ENCODE data around the gene PDZD4. TPM values are rescaled to one million over a fixed set of nuclear protein-coding genes. Genes with fewer than 3 reads are reported as not detected.

Gene PDZD4
- total and polyA plus RNA-seq, 10 of the 15 experiments (the other 5 are each of a cell fraction or from before 2014, with no cell fraction given): 0.01 to 0.15 (median 0.04) TPM; not detected in 6

DNA sequence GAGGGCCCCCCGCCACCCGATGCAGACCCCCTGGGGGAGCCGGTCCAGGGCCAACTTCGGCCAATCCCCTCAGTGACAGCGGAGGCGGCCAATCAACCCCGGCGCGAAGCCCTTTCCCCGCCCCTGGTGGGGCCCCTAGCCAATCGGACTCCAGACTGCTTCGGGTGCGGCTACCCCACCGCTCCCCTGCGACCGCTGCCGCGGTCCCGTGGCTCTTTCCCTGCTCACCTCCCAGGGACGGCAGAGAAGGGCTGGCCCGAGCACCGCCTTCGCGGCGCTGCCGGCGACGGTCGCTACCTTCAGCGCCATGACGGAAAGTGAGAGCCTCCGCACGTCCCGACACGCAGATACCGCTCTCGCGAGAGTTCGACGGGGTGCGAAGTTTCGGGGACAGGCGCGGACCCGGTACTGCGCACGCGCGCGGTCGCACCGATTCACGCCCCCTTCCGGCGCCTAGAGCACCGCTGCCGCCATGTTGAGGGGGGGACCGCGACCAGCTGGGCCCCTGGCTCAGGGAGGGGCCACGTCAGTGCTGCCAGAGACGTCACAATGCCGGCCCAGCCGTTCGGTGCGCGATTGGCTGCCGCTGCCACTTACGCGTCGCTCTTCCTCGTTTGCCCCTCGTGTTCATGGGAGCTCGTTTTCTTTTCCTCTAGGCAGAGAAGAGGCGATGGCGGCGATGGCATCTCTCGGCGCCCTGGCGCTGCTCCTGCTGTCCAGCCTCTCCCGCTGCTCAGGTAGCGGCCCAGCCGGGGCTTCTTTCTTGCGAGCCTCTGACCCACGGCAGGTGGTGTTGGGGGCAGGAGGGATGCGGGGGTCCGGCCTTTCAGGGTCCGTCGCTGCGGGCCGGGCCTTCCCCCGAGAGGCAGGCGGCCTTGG lies 36.1 kb downstream of the PDZD4 start, which contains the start of the genes IDH3G and SSR4 (continued):
- TF ChIP-seq NFIC (IDR thresholded peaks at IDR 0.05; ENCODE audit: low read depth, low read length) (no peak), ZSCAN29 (IDR thresholded peaks at IDR 0.05) (no peak), MYC (IDR thresholded peaks at IDR 0.05; ENCODE audit: insufficient read depth, insufficient read length, insufficient replicate concordance, low read length, severe bottlenecking) (no peak), POLR2AphosphoS5 (IDR thresholded peaks at IDR 0.05; ENCODE audit: low read length) (peak; percentile 83), NFXL1 (IDR thresholded peaks at IDR 0.05; ENCODE audit: borderline replicate concordance) (no peak), EZH2 (IDR thresholded peaks at IDR 0.05; ENCODE audit: borderline replicate concordance, control insufficient read depth, low read depth, low read length) (no peak), RFX5 (IDR thresholded peaks at IDR 0.05; ENCODE audit: low read depth, low read length) (peak; percentile 74; the same call in 1 of the 2 replicates), GABPA (IDR thresholded peaks at IDR 0.05; ENCODE audit: low read depth) (no peak), TBL1XR1 (IDR thresholded peaks at IDR 0.05; ENCODE audit: low read depth, low read length) (no peak), ZNF384 (IDR thresholded peaks at IDR 0.05; ENCODE audit: borderline replicate concordance, low read depth, low read length) (no peak), BCL11A (IDR thresholded peaks at IDR 0.05; ENCODE audit: low read depth, low read length) (no peak), WRNIP1 (IDR thresholded peaks at IDR 0.05; ENCODE audit: borderline replicate concordance, low read depth, low read length) (no peak), POLR2AphosphoS2 (IDR thresholded peaks at IDR 0.05; ENCODE audit: low read depth, low read length) (0 out of 2 replicates have a peak, but pooled peaks have one; percentile 22), POLR2A (IDR thresholded peaks at IDR 0.05; ENCODE audit: low read depth, low read length) (peak; percentile 93), RUNX3 (IDR thresholded peaks at IDR 0.05; ENCODE audit: low read length) (0 out of 2 replicates have a peak, but pooled peaks have one; percentile 4), NR2C2 (IDR thresholded peaks at IDR 0.05; ENCODE audit: borderline replicate concordance, control insufficient read depth, insufficient read length, low read depth) (no peak), HDGF (IDR thresholded peaks at IDR 0.05) (no peak), RCOR1 (conservative IDR thresholded peaks at IDR 0.05; ENCODE audit: low read depth, low read length) (0 out of 2 replicates have a peak, but pooled peaks have one; percentile 36), FOXM1 (IDR thresholded peaks at IDR 0.05; ENCODE audit: low read depth, low read length) (no peak), PML (IDR thresholded peaks at IDR 0.05; ENCODE audit: low read length) (no peak), CBX3 (IDR thresholded peaks at IDR 0.05; ENCODE audit: borderline replicate concordance, low read depth) (no peak), ZBED1 (IDR thresholded peaks at IDR 0.05; ENCODE audit: borderline replicate concordance) (no peak), IKZF2 (IDR thresholded peaks at IDR 0.05) (no peak), SREBF1 (IDR thresholded peaks at IDR 0.05; ENCODE audit: low read length) (no peak), EGR1 (IDR thresholded peaks at IDR 0.05; ENCODE audit: borderline replicate concordance in 1 of 2, low read depth in 2 of 2, low read length in 2 of 2) (no peak), ZNF207 (IDR thresholded peaks at IDR 0.05; ENCODE audit: borderline replicate concordance) (no peak)
- TF ChIP-seq, protein P1, sequence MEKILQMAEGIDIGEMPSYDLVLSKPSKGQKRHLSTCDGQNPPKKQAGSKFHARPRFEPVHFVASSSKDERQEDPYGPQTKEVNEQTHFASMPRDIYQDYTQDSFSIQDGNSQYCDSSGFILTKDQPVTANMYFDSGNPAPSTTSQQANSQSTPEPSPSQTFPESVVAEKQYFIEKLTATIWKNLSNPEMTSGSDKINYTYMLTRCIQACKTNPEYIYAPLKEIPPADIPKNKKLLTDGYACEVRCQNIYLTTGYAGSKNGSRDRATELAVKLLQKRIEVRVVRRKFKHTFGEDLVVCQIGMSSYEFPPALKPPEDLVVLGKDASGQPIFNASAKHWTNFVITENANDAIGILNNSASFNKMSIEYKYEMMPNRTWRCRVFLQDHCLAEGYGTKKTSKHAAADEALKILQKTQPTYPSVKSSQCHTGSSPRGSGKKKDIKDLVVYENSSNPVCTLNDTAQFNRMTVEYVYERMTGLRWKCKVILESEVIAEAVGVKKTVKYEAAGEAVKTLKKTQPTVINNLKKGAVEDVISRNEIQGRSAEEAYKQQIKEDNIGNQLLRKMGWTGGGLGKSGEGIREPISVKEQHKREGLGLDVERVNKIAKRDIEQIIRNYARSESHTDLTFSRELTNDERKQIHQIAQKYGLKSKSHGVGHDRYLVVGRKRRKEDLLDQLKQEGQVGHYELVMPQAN (conservative IDR thresholded peaks at IDR 0.05): peak; percentile 71
- TF ChIP-seq, protein P2, sequence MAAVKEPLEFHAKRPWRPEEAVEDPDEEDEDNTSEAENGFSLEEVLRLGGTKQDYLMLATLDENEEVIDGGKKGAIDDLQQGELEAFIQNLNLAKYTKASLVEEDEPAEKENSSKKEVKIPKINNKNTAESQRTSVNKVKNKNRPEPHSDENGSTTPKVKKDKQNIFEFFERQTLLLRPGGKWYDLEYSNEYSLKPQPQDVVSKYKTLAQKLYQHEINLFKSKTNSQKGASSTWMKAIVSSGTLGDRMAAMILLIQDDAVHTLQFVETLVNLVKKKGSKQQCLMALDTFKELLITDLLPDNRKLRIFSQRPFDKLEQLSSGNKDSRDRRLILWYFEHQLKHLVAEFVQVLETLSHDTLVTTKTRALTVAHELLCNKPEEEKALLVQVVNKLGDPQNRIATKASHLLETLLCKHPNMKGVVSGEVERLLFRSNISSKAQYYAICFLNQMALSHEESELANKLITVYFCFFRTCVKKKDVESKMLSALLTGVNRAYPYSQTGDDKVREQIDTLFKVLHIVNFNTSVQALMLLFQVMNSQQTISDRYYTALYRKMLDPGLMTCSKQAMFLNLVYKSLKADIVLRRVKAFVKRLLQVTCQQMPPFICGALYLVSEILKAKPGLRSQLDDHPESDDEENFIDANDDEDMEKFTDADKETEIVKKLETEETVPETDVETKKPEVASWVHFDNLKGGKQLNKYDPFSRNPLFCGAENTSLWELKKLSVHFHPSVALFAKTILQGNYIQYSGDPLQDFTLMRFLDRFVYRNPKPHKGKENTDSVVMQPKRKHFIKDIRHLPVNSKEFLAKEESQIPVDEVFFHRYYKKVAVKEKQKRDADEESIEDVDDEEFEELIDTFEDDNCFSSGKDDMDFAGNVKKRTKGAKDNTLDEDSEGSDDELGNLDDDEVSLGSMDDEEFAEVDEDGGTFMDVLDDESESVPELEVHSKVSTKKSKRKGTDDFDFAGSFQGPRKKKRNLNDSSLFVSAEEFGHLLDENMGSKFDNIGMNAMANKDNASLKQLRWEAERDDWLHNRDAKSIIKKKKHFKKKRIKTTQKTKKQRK (IDR thresholded peaks at IDR 0.05; ENCODE audit: low read depth, low read length): no peak

All from GM12878 (cell line).